Stimulated activated CD8-positive, alpha-beta memory T cell treated with anti-CD3 and anti-CD28 coated beads, Interleukin-4, amount 100 ng/mL, for 4 hours (primary cell): ENCODE data around the gene WWOX.

Experiments used
- DNase-seq, 2 donors: peaks; one replicate each; pipeline ENCODE4 v3.0.0-alpha.2; 2020; ENCODE audit warnings: low read depth in 2 of 2, low spot score in 1 of 2

Gene WWOX

DNA sequence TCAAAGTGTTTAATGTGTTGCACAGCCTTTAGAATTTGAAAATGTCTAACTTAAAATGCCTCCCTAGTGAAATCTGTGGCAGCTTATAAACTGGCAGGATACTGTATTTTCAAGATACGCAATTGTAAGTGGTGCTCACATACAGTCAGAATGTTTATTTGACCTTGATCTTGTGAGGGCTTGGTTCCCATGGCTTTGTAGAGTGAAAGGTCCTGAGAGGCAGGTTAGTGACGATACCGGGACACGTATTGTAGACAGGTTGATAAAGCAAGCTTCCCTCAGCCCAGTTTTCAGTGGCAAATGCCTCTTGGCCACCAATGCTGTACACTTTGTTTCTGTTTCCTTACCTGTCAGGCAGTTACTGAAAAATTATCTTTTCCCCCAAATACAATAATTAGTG lies 1074.5 kb downstream of the WWOX start:
- no peak for DNase-seq

DNA sequence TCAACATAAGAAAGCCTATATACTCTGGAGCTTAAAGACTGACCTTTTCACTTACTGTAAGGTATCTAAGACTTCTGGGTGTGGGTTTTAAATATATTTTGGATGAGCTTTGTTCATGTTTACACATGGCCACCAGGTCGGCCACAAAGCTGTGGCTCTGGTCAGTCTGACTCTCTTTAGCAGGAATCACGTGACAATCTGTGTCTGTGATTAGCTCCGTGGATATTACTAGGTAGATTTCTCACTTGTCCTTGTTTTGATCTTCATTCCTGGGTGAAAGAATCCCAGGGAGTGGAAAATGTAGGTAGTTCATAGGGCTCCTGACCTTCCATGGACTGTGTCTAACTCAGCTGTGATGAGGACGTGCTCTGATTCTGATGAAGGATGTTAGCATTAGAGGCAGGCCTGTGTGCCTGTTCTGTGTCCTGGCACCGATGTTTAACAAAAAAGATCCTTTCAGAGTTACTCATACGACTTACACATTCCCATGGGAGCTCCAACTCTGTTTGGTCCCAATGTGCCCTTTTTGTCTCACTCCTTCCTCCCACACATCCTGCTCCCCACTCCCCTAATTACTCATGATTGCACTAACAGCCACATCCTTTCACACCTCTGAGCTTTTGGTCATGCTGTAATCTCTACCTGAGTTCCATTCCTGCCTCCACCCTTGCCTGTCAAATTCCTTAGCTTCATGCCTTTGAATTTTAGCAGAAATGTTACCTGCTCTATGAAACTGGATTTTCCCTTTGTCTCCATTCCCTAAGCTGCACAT lies 1076.0 kb downstream of the WWOX start:
- DNase-seq: no peak

DNA sequence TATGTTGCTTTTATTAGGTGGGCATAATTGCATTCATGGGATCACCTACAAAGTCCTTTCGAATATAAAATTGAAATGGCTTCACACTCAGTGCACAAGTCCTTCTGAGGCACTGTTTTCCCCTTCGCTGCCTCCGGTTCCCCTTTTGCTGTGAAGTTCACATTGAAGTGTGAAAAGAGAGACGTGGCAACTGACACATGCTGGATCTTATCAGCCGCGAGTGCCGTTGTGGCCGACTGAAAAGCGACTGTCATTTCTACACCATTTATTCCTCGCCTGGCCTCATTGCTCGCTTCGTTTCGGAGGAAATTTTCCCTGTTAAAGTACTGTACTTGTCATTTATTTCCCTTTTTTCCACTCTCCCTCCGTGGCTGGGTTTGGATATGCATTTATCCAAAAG lies 1077.6 kb downstream of the WWOX start:
- DNase-seq: no peak

DNA sequence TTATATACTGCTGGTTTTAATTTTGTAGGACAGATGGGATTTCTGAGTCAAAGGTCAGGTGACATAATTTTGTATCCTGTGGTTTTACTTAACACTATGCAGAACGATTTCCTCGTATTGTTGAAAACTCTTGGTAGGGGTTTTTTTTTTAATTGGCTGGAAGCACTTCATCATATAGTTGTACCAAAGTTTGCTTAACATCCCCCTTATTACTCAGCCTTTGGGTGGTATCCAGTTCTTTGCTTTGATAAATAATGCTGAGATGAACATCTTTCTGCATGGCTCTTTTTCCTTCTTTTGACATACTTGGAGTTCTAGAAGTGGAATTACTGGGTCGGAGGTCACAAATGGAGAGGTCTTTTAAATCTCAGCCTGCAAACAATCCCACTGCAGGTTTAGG lies 1082.0 kb downstream of the WWOX start:
- DNase-seq: no peak

DNA sequence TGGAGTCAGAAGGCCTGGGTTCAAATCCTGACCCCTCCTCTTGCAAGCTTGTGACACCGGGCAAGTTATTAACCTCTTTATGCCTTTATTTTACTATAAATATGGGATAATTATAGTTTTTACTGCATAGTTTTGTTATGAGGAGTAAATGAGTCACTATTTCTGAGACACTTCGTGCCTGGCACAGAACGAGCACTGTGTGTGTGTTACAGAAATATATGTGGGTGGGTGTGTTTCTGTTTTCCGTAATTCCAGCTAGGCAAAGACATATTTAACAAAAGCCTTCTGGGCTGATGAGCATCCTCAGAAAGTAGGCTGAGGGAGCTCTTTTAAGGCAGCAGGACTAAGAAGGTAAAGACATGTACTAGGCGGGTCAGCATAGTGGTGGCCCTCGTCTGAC lies 1083.2 kb downstream of the WWOX start:
- DNase-seq: no peak

DNA sequence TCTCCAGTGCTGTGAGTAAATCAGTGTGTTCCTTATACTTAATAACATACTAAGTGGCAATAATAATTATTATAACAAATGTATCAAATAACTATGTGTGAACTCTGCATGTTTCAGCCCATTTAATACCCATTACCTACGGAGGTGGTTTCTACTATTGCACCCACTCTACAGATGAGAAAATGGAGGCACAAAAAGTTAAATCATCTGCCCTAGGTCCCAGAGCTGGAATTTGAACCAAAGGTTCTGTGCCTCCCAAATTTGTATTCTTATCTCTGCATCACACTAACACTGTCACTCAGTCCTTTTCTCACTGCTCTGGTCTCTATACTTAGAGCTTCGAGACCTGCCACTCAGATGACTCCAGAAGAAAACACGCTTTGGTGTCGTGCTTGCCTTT lies 1084.1 kb downstream of the WWOX start:
- DNase-seq: no peak

DNA sequence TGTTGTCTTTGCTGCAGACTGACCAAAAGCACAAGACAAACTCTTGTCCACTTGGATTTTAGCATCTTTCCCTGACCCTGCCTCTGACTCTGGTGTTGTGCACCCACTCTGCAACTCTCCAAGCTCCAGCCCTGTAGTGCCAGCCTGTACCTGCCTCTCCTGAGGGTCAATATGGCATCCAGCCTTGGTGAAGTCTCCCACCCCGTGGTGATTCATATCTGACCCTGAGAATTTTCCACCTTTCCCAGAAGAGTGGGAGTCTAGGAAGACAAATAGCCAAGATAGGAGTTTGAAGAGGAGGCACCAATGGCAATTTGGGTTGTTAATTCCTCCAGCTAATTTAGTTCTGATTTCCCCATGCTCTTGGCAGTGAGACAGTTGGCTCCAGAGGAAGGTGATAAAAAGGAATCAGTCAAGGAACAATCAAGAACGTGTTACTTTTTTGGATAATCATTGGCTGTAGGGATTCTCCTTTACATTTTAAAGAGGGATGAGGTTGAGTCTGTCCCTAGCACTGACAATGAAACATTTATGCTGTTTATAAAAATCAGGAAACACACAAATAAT lies 1085.1 kb downstream of the WWOX start:
- no peak for DNase-seq

DNA sequence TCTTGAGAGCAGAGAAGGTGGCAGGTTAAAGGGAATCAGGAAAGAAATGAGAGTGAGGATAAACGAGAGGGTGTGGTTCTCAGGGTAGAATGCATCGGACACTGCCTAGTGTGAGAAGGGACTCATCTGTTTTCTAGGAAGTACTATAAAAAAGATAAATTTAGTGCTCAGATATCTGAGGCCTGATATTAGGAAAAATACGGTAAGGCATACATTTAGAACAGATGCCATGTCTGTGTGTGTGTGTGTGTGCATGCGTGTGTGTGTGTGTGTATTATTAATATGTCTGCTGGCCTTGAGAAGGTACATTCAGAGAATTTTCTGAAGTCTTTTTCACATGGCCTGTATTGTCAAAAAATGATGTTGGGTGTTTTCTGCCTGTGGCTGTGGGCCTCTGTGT lies 1086.3 kb downstream of the WWOX start:
- no peak for DNase-seq

DNA sequence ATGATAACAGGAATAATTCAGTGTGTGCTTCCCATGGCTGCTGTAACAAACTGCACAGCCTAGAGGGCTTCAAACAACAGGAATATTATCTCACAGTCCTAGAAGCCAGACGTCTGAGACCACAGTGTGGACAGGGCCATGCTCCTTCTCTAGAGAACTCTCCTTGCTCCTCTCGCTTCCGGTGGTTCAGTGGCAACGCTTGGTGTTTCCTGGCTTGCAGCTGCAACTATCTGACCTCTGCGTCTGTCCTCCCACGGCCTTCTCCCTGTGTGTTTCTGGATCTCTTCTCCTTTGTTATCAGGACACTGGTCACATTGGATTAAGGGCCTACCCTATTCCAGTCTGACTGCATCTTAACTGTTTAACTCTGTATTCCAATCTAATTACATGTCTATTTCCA lies 1086.7 kb downstream of the WWOX start:
- DNase-seq: no peak

DNA sequence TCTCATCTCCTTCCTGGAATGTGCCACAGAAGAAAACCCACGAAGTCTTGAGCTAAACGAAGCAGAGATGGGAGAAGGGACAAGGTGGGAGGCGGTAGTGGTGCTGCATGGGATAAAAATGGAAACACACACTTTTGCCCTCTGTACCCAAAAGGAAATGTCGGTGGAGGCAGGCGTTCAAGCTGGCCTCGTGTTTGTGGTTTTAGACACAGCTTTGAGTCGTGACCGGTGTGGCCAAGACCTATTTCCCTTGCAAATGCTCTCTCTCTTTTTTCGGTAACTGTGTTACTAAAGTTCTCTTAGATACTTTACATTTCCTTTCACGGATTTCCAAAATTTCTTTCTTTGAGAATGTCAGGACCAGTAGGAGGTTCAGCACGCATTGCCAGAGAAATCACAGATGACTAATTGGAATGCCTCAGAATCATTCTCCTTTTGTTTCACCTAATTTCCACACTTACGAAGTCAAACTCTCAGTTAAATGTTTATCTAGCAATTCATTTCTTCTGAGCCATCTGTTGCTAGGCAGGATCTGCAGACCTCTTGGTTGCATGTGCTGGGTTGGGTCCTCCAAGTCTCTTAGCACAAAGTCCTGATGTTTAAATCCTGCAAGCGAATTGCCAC lies 1088.8 kb downstream of the WWOX start:
- DNase-seq: no peak

DNA sequence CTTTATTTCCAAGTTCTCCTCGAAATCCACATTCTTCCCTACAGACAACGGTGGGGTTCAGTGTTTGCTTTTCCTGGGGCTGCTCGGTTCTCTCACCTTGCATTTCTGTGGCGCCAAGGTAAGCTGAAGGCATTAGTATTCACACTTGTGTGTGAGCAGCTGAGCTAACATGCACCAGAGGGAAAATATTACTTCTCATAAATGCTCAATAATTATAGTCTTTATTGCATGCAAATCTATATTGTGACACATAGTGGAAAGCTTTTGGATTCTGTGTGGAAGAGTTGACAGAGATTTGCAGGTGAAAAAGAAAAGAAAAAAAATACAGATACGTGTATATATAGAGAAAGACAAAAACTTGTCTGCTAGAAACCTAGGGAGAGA lies 1089.3 kb downstream of the WWOX start:
- no peak for DNase-seq

DNA sequence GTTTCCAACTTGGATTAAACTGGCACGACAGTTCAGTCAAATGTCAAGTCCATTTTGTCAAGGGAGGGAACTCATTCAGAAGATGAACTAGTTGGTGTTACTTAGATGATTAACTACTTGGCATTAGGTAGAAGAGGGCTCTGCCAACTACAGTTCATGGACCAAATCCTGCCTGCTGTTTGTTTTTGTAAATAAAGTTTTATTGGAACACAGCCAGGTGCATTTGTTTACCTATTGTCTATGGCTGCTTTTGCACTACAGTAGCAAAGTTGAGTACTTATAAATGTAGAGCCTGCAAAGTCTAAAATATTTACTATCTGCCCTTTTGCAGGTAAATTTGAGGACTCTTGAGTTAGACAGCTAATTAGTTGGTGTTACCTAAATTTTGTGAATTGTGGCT lies 1091.1 kb downstream of the WWOX start:
- no peak for DNase-seq

DNA sequence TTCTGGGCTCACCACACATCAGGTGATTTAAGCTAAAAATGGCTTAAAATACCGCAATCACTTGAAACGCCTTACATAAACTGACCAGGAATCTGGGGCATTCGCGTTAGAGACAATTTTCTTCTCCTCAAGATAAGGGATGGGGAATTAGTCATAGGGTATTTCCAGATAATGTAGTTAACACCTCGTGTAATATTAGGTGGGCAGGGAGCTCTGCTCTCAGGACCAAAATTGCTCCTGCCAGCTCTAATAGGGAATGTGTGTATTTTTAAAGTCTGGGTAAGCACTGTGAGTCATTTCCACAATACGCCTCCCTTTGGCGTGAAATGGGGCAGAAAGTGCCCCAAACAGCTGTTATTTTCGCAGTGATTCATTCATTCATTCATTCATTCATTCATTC lies 1092.5 kb downstream of the WWOX start:
- DNase-seq: no peak

DNA sequence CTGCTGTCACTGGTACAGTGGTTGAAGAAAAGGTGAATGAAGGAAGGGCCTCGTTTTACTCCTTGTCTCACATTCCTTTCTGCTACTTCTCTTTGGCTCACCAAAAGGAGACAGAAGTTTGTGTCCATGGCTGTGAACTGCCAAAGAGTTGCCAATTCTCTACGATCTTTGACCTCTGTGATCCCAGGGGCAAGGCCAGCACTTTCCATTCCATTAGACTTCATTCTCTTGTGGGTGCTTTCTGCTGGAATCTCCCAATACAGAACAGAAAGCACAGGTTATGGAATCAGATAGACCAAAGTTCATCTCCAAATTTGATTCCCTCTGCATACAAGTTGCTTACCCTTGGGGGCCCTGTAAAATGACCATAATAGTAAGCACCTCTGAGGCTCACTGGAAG lies 1093.5 kb downstream of the WWOX start:
- no peak for DNase-seq

DNA sequence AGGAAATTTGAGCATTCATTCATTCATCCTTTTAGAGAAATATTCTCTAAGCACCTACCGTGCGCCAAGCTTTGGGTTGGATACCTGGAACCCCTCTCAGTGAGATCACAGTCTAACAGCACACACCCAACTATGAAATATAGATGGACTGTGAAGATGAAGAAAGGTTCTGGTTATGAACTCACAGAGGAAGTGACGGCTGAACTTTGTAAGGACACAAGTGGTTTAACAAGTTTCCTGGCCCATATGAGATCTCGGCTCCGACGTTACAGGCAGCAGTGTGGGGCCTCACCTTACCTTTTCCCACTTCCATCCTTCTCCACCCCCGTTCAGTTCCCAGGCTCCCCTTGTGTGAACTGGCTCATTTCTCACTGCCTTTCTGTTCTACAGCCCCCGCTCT lies 1094.8 kb downstream of the WWOX start:
- DNase-seq: no peak

DNA sequence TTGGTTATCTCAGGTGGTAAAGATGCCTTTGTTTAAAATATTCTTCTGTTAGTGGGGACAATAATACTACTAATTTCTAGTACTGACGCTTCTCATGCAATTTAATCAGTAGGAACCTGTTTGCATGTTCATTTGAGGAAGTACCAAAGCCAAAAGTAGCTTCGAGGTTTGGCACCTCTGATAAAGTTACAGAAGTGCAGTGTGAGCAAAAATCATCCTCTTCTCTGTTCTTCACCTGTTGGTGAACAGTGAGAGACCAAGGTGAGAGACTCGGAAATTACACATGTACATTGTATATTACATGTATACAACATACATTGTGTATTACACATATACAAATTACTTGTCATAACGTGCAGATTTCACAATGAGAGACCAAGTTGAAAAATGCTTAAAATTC lies 1096.5 kb downstream of the WWOX start:
- no peak for DNase-seq

DNA sequence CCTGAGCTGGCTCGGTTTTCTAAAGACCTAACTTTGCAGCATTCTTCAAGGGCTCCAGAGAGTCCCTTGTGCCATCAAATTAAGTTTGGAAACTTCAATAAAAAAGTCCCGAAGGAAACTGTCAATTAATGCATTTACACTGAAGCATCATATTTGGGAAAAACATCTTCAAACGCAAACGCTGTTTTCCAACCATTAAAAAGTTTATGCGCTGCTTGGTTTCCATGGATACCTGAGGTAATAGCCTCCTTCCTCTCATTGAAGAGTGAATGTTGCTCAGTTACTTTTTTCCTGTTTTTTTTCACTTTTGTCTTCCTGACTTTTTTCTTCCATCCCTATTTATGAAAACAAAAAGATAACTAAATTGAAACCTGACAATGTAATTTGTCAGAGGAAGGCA lies 1102.0 kb downstream of the WWOX start:
- no peak for DNase-seq

DNA sequence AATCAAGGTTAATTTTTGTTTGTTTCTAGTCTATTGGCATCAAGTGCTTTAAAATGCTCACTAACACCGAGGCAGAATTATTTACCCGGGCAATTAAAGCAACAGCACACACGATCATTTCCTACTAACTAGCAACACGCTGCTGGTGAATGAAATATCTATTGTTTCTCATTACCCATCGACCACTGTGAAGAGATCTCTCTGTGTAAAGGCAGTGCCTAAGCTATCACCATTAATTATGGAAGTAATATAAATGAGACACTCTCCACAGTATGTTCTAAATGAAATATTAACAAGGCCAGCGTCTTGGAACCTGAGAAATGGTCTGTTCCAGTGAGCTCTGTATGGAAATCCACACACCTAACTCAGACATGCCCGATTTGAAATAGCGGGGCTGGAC lies 1103.5 kb downstream of the WWOX start:
- no peak for DNase-seq

DNA sequence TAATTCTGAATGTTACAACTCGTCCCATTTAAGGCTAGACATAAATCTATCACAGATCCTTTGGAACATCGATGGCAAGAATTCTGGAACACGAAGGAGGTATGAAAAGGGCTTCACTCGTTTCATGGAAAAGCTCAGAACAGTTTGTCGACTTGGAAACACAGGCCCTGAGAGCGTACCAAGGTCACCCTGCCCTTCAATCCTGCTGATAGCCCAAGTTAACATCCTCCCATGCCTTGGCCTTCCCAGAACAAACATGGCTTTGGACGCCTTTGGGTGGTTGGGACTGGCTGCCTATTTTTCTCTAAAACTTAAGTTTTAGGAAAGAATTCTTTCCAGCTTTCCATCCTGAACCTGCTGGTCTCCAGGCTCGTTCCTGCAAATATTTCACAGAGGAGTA lies 1105.0 kb downstream of the WWOX start:
- no peak for DNase-seq

DNA sequence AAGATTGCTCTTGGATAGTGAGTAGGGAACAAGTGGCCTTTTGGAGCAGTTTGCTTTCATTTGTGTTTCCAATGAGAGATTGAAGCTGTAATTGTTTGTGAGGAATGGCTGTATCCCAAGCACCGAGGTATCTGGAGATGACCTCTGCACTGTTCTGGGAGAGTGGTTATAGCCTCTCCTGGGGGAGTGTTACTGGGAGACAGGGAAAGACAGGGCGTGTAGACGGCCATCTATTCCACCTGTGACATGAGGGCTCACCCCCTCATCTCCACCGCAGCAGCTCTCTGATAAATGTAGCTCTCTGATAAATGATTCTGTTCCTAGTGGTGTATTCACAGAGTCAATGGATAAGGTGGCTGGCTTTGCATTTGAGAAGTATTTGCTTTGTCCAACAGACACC lies 1107.4 kb downstream of the WWOX start:
- no peak for DNase-seq

DNA sequence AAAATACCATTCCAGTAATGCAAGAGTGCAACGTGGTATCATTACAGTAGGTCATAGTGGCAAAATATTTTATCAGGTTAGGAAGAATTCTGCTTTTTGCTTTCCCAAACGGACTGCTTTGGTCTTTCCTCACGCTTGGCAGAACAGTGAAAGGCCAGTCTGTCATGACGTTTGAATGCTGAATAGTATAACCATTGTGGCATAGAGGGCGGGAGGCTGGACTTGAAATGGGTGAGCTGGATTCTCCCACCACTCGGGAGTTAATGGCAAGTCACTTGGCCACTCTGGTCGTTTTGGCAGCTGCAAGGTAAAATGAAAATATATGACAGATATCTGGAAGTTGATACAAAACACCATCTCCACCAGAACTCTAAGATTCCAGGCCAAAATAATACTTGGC lies 1109.9 kb downstream of the WWOX start:
- DNase-seq: no peak

DNA sequence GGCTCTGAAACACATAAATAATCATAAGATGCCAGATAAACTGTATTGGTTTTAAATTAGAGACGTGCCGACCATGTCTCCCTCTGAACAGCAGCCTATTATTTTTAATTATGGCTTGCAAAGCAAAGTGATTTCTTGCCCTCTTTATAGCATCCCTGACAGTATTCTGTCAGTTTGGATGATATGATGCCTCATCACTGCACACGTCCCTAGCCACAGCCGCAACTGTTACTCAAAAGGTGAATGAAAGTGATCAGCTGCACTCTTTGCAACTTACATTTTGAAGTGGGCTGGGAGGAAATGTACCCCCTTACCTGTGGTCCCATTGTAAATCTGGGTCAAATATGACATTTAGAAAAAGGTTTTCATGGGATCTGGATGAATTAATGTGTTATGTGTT lies 1111.2 kb downstream of the WWOX start:
- DNase-seq: no peak

DNA sequence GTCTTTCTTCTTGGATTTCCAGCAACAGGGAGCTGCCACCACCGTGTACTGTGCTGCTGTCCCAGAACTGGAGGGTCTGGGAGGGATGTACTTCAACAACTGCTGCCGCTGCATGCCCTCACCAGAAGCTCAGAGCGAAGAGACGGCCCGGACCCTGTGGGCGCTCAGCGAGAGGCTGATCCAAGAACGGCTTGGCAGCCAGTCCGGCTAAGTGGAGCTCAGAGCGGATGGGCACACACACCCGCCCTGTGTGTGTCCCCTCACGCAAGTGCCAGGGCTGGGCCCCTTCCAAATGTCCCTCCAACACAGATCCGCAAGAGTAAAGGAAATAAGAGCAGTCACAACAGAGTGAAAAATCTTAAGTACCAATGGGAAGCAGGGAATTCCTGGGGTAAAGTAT lies 1112.1 kb downstream of the WWOX start:
- DNase-seq: no peak
